ENCODE results near the gene MAD1L1. TPM values are rescaled to one million over a fixed set of nuclear protein-coding genes. Genes with fewer than 3 reads are reported as not detected.

MAD1L1 gene
- total RNA-seq, 4 donors from 2014 or later: 60.3 to 149 (median 73.7) TPM

DNA sequence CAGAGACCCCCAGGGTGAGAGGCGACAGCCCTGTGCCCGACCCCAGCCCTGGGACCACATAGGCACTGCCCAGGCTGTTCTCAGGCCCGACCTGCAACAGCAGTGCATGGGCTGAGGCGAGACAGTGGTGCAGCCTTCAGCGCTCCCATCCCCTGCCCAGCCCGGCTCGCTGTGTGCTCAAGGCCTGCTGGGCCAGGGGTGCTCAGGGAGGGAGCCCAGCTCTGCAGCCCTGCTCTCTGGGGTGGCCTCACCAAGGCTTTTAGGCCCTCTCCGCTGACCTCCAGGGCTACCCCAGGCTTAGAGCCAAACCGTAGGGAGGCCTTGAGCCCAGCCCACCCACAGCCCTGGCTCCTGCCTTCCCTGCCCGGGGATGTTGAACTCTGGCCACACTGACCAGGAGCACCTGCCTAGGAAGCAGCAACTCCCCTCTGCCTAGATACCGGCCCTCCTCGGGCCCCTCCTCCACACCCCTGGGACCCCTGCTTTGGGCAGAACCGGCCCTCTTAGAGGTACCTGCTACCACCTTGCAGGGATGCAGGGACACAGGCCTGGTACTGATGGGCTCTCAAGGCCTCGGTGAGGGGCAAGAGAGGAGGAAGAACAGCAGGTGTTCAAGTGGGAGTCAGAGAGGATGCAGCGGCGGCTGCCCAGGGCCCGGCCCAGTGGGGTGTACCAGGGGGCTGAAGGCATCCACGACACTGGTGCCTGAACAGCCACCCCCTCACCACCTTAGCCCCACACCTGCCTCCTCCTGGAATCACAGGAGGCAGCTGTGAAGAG lies 331.1 kb downstream of the MAD1L1 start:
- no peaks in the 10 kb centered on the region for H3K4me1 ChIP-seq
- H3K9me3 ChIP-seq: no peaks in the 10 kb centered on the region
- no peak overlapping the region for H3K27ac ChIP-seq
- DNase-seq (ENCODE audit: low spot score in 2 of 2): no peak
- 76 to 89% methylated on average over 11 to 13 of the region's 18 CpGs for WGBS, 2 donors
- no peaks in the 10 kb centered on the region for H3K27me3 ChIP-seq
- no peak overlapping the region for H3K4me3 ChIP-seq
- H3K36me3 ChIP-seq: peaks cover 0 to 32% (median 0%) of the 10 kb centered on the region in 3 donors
- no peak for TF ChIP-seq POLR2A (IDR thresholded peaks at IDR 0.05)
- TF ChIP-seq, protein P1, sequence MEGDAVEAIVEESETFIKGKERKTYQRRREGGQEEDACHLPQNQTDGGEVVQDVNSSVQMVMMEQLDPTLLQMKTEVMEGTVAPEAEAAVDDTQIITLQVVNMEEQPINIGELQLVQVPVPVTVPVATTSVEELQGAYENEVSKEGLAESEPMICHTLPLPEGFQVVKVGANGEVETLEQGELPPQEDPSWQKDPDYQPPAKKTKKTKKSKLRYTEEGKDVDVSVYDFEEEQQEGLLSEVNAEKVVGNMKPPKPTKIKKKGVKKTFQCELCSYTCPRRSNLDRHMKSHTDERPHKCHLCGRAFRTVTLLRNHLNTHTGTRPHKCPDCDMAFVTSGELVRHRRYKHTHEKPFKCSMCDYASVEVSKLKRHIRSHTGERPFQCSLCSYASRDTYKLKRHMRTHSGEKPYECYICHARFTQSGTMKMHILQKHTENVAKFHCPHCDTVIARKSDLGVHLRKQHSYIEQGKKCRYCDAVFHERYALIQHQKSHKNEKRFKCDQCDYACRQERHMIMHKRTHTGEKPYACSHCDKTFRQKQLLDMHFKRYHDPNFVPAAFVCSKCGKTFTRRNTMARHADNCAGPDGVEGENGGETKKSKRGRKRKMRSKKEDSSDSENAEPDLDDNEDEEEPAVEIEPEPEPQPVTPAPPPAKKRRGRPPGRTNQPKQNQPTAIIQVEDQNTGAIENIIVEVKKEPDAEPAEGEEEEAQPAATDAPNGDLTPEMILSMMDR (IDR thresholded peaks at IDR 0.05): no peak
- TF ChIP-seq EP300 (IDR thresholded peaks at IDR 0.05): no peak

DNA sequence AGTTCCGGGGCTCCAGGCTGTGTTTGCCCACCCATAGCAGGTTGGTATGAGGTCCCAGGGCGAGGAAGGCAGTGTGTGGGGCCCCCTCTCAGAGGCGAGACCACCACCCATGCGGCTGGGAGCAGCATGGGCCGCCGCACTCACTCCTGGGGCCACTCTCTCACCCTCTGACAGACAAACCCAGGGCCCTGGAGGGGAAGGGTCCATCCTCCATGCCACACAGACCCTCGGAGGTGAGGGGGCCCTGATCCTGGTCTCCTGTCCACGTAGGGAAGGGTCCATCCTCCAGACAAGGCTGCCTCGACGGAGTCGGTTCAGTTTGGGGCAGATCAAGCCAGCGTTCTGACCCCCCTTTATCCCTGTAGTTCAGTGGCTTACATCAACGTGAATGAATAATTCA lies 331.9 kb downstream of the MAD1L1 start:
- Histone ChIP-seq H3K4me1 (peaks cover 0 to 4% (median 0%) of the 10 kb centered on the region in 4 donors), H3K4me3 (no peak overlapping the region), H3K36me3 (peaks cover 0 to 40% (median 0%) of the 10 kb centered on the region in 3 donors), H3K9me3 (no peaks in the 10 kb centered on the region), H3K27me3 (no peaks in the 10 kb centered on the region), H3K27ac (no peak overlapping the region)
- DNase-seq (ENCODE audit: low spot score in 2 of 2): no peak
- TF ChIP-seq, protein P1 (IDR thresholded peaks at IDR 0.05): no peak
- TF ChIP-seq EP300 (IDR thresholded peaks at IDR 0.05): no peak
- TF ChIP-seq POLR2A (IDR thresholded peaks at IDR 0.05): no peak
- WGBS, 2 donors: 89 to 94% methylated on average over 10 of the region's 13 CpGs

DNA sequence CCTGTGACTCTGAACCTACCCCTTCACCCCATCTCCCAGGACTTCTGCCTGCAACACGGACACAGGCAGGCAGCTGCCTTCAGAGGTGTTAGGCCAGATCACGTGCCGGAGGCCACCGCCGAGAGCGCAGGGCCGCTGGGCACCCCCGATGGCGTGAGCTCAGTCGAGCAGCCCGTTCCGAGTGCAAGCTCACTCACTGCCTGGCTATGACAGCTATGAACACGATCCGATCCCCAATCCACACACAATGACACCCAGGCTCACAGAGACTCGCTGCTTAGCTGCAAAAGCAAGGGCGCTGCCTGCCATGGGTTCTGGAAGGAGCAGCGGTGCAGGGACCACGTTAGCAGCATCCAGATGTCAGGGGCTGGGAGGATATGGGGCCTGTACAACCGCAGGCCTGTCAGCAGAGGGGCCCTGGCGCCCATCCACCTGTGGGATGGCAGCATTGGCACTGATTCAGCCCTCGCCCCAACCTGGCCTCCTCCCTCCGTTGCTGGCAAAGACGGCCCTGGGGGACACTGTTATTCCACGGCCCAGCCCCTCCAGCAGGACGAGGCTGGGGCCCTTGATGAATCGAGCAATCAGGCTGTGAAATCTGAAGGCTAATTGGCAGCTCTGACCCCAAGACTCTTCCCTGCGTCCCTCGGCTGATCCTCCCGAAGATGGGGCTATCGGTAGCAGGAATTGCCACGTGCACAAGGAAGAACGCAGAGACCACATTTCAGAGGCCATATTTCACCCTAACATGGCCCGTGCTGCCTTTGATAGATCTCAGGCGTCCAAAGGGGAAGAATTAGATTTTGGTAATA lies 332.6 kb downstream of the MAD1L1 start:
- no peak overlapping the region for H3K27ac ChIP-seq
- H3K9me3 ChIP-seq: no peaks in the 10 kb centered on the region
- no peak for TF ChIP-seq POLR2A (IDR thresholded peaks at IDR 0.05)
- TF ChIP-seq, protein P1 (IDR thresholded peaks at IDR 0.05): no peak
- no peaks in the 10 kb centered on the region for H3K27me3 ChIP-seq
- H3K36me3 ChIP-seq: peaks cover 0 to 45% (median 0%) of the 10 kb centered on the region in 3 donors
- DNase-seq (ENCODE audit: low spot score in 2 of 2): no peak
- 86 to 87% methylated on average over 29 to 33 of the region's 34 CpGs for WGBS, 2 donors
- no peak overlapping the region for H3K4me3 ChIP-seq
- peaks cover 0 to 10% (median 0%) of the 10 kb centered on the region in 4 donors for H3K4me1 ChIP-seq

DNA sequence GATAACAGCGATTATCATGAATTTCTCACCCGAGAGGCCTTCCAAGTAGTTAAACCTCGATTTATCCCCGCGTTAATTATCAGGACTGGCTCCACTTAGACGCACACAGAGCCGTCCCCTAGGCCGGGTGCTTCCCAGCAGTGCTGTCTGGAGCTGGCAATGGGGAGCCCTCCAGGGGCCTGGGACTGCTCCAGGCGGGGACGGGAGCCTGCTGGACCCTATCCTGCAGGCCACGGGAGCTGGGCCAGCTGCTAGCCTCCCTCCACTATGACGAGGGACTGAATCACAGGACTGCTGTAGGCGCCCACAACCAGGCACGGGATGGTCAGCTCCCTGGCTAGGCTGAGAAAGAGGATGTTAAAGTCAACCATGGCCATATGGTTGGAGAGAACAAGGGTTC lies 333.5 kb downstream of the MAD1L1 start:
- H3K27ac ChIP-seq: no peak overlapping the region
- WGBS, 2 donors: 76 to 82% methylated on average over 11 to 14 of the region's 14 CpGs

More for the DNA sequence above, 333.5 kb downstream of the MAD1L1 start:
- H3K4me3 ChIP-seq: no peak overlapping the region
- no peak for DNase-seq (ENCODE audit: low spot score in 2 of 2)
- H3K4me1 ChIP-seq: peaks cover 0 to 10% (median 0%) of the 10 kb centered on the region in 4 donors
- no peaks in the 10 kb centered on the region for H3K9me3 ChIP-seq
- H3K36me3 ChIP-seq: peaks cover 0 to 45% (median 0%) of the 10 kb centered on the region in 3 donors
- TF ChIP-seq, protein P1 (IDR thresholded peaks at IDR 0.05): no peak
- TF ChIP-seq POLR2A (IDR thresholded peaks at IDR 0.05) (no peak), EP300 (IDR thresholded peaks at IDR 0.05) (no peak)
- H3K27me3 ChIP-seq: no peaks in the 10 kb centered on the region
